Measurements from ENCODE around the gene ERFE. TPM values are rescaled to one million over a fixed set of nuclear protein-coding genes. Genes with fewer than 3 reads are reported as not detected.

The ERFE gene
- total RNA-seq, 4 donors from 2014 or later = not detected

DNA sequence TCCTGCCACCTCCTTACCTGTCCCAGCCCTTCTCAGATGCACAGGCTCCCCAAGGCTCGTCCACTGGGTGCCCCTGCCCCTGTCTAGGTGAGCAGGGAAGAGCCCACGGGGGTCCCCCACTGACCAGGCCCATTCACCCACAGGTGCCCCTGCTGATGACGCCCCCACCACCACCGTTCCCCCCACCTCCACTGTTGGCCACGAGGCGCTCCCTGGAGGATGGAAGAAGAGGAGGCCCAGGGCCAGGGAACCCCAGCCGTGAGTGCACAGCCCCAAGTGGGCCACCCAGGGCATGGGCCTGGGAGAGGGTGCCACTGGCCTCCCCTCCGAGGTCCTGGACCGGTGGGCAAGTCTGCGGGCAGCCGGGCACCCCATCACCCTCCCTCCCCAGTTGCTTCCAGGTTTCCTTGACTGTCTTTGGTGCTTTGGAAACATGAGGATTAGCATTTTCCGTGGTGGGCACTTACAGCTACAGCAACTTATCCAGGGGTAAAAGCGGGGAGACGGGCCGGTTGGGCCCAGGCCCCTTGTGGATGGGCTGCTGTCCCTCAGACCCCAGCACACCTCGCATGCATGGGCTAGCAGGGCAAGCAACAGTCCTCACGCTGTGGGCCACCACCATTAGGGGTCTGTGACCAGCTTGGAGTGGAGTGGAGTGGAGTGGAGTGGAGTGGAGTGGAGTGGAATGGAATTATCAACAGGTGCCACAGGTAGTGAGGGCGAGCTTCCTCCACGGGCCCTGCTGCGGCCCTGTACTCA is 33.5 kb upstream of the ERFE start:
- TF ChIP-seq EP300 (IDR thresholded peaks at IDR 0.05) = no peak
- no peak for TF ChIP-seq POLR2A (IDR thresholded peaks at IDR 0.05)
- TF ChIP-seq POLR2AphosphoS5 (IDR thresholded peaks at IDR 0.05) = no peak
- peaks cover 25% of the 10 kb centered on the region for H3K27me3 ChIP-seq
- DNase-seq (ENCODE audit: low spot score in 2 of 2) = no peak
- peaks cover 7% of the 10 kb centered on the region for H3K4me1 ChIP-seq
- H3K9me3 ChIP-seq = no peaks in the 10 kb centered on the region
- 91% methylated on average over 18 of the region's 20 CpGs for WGBS
- H3K36me3 ChIP-seq = no peaks in the 10 kb centered on the region
- no peak overlapping the region for H3K4me3 ChIP-seq
- H3K27ac ChIP-seq = no peak overlapping the region

- Histone ChIP-seq H3K4me1 (peaks cover 7% of the 10 kb centered on the region), H3K4me3 (no peak overlapping the region), H3K36me3 (no peaks in the 10 kb centered on the region), H3K9me3 (no peaks in the 10 kb centered on the region), H3K27me3 (peaks cover 15% of the 10 kb centered on the region), H3K27ac (no peak overlapping the region)
- DNase-seq (ENCODE audit: low spot score in 2 of 2) = no peak
- WGBS = 100% methylated on average over 2 of the region's 2 CpGs
- TF ChIP-seq CTCF (IDR thresholded peaks at IDR 0.05) = no peak
- no peak for TF ChIP-seq POLR2AphosphoS5 (IDR thresholded peaks at IDR 0.05)
- no peak for TF ChIP-seq EP300 (IDR thresholded peaks at IDR 0.05)
- TF ChIP-seq POLR2A (IDR thresholded peaks at IDR 0.05) = no peak
Measured at GRCh38 chr2:238126338-238126737, 32.4 kb upstream of the ERFE start.

DNA sequence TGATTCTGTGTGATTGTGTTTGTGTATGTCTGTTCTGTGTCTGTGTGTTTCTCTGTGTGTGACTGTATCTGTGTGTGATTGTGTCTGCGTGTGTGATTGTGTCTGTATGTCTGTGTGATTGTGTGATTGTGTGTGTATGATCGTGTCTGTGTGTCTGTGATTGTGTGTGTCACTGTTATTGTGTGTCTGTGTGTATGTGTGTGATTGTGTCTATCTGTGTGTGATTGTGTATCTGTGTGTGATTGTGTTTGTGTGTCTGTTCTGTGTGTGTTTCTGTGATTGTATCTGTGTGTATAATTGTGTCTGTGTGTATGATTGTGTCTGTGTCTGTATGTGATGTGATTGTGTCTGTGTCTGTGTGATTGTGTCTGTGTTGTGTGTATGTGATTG is 32.0 kb upstream of the ERFE start:
- H3K36me3 ChIP-seq = no peaks in the 10 kb centered on the region
- H3K4me1 ChIP-seq = peaks cover 7% of the 10 kb centered on the region
- no peak overlapping the region for H3K4me3 ChIP-seq
- peaks cover 12% of the 10 kb centered on the region for H3K27me3 ChIP-seq
- H3K9me3 ChIP-seq = no peaks in the 10 kb centered on the region
- WGBS = 91% methylated on average over 2 of the region's 2 CpGs
- TF ChIP-seq EP300 (IDR thresholded peaks at IDR 0.05) (no peak), CTCF (IDR thresholded peaks at IDR 0.05) (no peak), POLR2A (IDR thresholded peaks at IDR 0.05) (no peak)
- H3K27ac ChIP-seq = no peak overlapping the region
- DNase-seq (ENCODE audit: low spot score in 2 of 2) = no peak

DNA sequence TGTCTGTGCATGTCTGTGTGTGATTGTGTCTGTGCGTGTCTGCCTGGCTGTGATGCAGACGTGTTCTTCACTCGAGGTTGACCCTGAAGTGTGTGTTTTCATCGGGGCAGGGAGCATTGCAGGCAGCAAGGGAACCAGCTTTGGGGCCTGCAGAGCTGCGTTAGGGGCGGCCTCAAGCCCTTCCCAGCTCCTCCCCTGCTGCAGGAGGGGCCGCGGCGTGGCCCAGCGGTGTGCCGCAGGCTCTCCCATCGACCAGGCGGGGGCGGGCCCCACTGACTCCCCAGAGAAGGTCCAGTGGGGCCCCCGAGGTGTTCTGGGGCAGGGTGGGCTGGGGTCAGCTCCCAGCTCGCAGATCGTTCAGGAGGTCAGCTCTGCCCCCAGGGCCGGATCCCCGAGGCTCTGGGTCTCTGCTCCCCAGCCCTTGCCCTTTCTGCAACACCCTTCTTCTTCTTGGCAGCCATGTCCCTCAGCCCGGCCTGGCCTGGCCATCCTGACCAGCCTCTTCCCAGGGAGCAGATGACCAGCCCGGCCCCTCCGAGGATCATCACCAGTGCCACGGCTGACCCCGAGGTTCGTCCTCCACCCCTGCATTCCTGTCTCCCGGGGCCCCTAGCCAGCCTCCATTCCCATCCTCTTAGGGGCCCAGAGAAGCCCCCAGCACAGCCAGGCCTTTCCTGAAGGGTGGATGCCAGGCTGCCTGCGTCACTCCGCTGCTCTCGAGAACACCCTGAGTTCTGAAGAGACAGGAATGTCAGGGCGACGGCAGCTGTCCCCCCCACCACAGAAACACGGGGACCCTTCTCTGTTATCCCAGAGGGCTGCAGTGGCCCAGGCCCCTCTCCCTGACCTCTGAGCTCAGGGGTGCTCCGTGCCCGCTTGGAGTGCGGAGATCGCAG is 31.4 kb upstream of the ERFE start:
- TF ChIP-seq CTCF (IDR thresholded peaks at IDR 0.05) = no peak
- no peak for TF ChIP-seq POLR2A (IDR thresholded peaks at IDR 0.05)
- no peak for TF ChIP-seq POLR2AphosphoS5 (IDR thresholded peaks at IDR 0.05)
- no peak for TF ChIP-seq EP300 (IDR thresholded peaks at IDR 0.05)
- Histone ChIP-seq H3K27me3 (peaks cover 12% of the 10 kb centered on the region), H3K4me3 (peak overlapping the region; percentile 18), H3K9me3 (no peaks in the 10 kb centered on the region), H3K4me1 (peaks cover 7% of the 10 kb centered on the region), H3K27ac (no peak overlapping the region), H3K36me3 (no peaks in the 10 kb centered on the region)
- no peak for DNase-seq (ENCODE audit: low spot score in 2 of 2)
- 52% methylated on average over 16 of the region's 36 CpGs for WGBS

DNA sequence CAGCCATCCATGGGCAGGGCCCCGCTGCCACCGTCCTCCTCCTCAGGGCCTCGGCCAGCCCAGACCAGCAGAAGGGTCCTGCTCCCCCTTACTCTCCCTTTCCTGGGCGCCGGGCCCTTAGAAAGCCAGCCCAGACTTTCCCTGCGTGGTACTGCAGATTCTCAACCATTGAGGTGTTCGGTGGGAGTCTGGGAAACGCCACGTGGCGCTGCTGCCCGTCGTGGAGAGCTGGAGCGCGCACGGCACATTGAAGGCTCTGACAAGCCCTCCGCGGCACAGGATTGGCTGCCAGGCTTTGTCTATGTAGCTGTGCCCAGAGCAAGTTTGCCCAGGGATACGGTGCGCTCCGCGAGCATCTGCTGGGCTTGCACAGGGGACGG is 30.7 kb upstream of the ERFE start:
- no peak for DNase-seq (ENCODE audit: low spot score in 2 of 2)
- H3K27me3 ChIP-seq = peaks cover 10% of the 10 kb centered on the region
- H3K4me3 ChIP-seq = no peak overlapping the region
- TF ChIP-seq CTCF (IDR thresholded peaks at IDR 0.05) (no peak), POLR2AphosphoS5 (IDR thresholded peaks at IDR 0.05) (no peak), EP300 (IDR thresholded peaks at IDR 0.05) (no peak), POLR2A (IDR thresholded peaks at IDR 0.05) (no peak)
- H3K9me3 ChIP-seq = no peaks in the 10 kb centered on the region
- peaks cover 7% of the 10 kb centered on the region for H3K4me1 ChIP-seq
- no peak overlapping the region for H3K27ac ChIP-seq
- H3K36me3 ChIP-seq = no peaks in the 10 kb centered on the region
- WGBS = 73% methylated on average over 10 of the region's 22 CpGs

Measured in suprapubic skin (tissue), 4 donors.